ENCODE data around the gene TMEM190. TPM values are rescaled to one million over a fixed set of nuclear protein-coding genes. Genes with fewer than 3 reads are reported as not detected.

TMEM190 gene
- total RNA-seq, 1 experiment from 2014 or later, result not detected

DNA sequence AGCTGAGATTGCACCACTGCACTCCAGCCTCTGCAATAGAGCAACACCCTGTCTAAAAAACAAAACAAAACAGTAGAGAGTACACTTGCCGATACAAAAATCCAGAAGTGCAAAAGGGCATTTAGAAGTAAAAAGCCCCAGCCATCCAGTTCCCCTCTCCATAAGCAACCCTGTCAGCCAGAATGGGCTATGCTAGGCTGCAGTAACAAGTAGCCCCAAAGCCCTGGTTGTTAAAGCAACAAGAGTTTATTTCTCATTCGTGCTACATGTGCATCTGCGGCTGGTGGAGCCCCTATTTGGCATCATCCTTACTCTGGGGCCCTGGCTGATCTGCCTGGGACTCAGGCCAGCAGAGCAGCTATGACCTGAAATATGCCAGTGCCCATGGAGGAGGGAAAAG lies 47.9 kb downstream of the TMEM190 start:
- intact Hi-C loops (cut with micrococcal nuclease; ENCODE audit: unreplicated experiment), result no loop called here
- POLR2A ChIA-PET (ENCODE audit: low non-redundant PET), result no interaction called here
- Histone ChIP-seq H3K4me1 (ENCODE audit: insufficient read depth, low read length, poor library complexity, severe bottlenecking) (no peaks in the 10 kb centered on the region), H3K27me3 (replicated peaks; ENCODE audit: insufficient read depth, low read depth, low read length, poor library complexity) (no peaks in the 10 kb centered on the region), H3K9me3 (ENCODE audit: low read depth, low read length, poor library complexity, severe bottlenecking) (no peaks in the 10 kb centered on the region), H3K36me3 (ENCODE audit: insufficient read depth, low read length, poor library complexity, severe bottlenecking) (no peaks in the 10 kb centered on the region), H3K27ac (ENCODE audit: low read depth, low read length, poor library complexity, severe bottlenecking) (no peak overlapping the region), H3K4me3 (ENCODE audit: low read depth, low read length, poor library complexity, severe bottlenecking) (no peak overlapping the region)
- DNase-seq (ENCODE audit: low spot score), result no peak
- CTCF ChIA-PET, result no interaction called here
- no TSS peak for BruUV-seq (replicated peaks)
- TF ChIP-seq, protein P1, sequence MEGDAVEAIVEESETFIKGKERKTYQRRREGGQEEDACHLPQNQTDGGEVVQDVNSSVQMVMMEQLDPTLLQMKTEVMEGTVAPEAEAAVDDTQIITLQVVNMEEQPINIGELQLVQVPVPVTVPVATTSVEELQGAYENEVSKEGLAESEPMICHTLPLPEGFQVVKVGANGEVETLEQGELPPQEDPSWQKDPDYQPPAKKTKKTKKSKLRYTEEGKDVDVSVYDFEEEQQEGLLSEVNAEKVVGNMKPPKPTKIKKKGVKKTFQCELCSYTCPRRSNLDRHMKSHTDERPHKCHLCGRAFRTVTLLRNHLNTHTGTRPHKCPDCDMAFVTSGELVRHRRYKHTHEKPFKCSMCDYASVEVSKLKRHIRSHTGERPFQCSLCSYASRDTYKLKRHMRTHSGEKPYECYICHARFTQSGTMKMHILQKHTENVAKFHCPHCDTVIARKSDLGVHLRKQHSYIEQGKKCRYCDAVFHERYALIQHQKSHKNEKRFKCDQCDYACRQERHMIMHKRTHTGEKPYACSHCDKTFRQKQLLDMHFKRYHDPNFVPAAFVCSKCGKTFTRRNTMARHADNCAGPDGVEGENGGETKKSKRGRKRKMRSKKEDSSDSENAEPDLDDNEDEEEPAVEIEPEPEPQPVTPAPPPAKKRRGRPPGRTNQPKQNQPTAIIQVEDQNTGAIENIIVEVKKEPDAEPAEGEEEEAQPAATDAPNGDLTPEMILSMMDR (conservative IDR thresholded peaks at IDR 0.05; ENCODE audit: low read depth, low read length), result no peak
- TF ChIP-seq EZH2 (IDR thresholded peaks at IDR 0.05; ENCODE audit: borderline replicate concordance, low read depth, low read length, poor library complexity, severe bottlenecking), result no peak

DNA sequence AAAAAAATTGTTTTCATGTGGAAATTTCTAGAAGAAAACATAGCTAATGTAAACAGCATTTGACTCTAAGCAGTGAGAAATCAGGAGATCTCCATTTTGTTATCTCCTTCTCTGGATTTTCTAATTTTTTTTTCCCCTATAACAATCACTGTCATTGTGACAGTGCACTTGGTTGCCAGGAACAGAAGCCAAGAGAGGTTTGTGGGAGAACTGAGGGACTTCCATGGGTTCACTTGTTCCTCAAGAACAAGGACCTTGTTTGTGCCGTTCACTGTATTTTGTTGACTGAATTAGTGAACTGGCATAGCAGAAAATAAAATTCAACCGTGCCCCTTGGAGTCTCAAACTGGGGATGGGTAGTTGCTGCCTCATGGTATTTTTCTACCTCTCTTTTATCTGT lies 49.4 kb downstream of the TMEM190 start:
- DNase-seq (ENCODE audit: low spot score), result no peak
- no peaks in the 10 kb centered on the region for H3K36me3 ChIP-seq (ENCODE audit: insufficient read depth, low read length, poor library complexity, severe bottlenecking)
- CTCF ChIA-PET, result no interaction called here
- H3K27me3 ChIP-seq (replicated peaks; ENCODE audit: insufficient read depth, low read depth, low read length, poor library complexity), result no peaks in the 10 kb centered on the region
- TF ChIP-seq, protein P1 (conservative IDR thresholded peaks at IDR 0.05; ENCODE audit: low read depth, low read length), result no peak
- no peak for TF ChIP-seq EZH2 (IDR thresholded peaks at IDR 0.05; ENCODE audit: borderline replicate concordance, low read depth, low read length, poor library complexity, severe bottlenecking)
- intact Hi-C loops (cut with micrococcal nuclease; ENCODE audit: unreplicated experiment), result no loop called here
- H3K27ac ChIP-seq (ENCODE audit: low read depth, low read length, poor library complexity, severe bottlenecking), result no peak overlapping the region
- H3K4me3 ChIP-seq (ENCODE audit: low read depth, low read length, poor library complexity, severe bottlenecking), result no peak overlapping the region
- no TSS peak for BruUV-seq (replicated peaks)
- POLR2A ChIA-PET (ENCODE audit: low non-redundant PET), result no interaction called here
- no peaks in the 10 kb centered on the region for H3K9me3 ChIP-seq (ENCODE audit: low read depth, low read length, poor library complexity, severe bottlenecking)
- H3K4me1 ChIP-seq (ENCODE audit: insufficient read depth, low read length, poor library complexity, severe bottlenecking), result no peaks in the 10 kb centered on the region

Other genes starting within 250 kb of the TMEM190 start
- gene TNNT1, start 227.6 kb upstream of the TMEM190 start, total RNA-seq (2021), result 37.6 and 54.3 TPM in 2 replicates
- 12.8 and 16.5 TPM in 2 replicates for gene TNNI3, start 219.1 kb upstream of the TMEM190 start, total RNA-seq (2021)
- gene DNAAF3, start 210.2 kb upstream of the TMEM190 start, total RNA-seq (2021), result 4.2 and 9.1 TPM in 2 replicates
- 0.28 TPM in 1 of 2 replicates, not detected in the other for gene SYT5, start 196.5 kb upstream of the TMEM190 start, total RNA-seq (2021)
- gene PTPRH, start 167.3 kb upstream of the TMEM190 start, total RNA-seq (2021), result 0.17 and 0.55 TPM in 2 replicates
- gene TMEM86B, start 148.1 kb upstream of the TMEM190 start, total RNA-seq (2021), result 4.8 and 6.1 TPM in 2 replicates
- gene PPP6R1, start 117.8 kb upstream of the TMEM190 start, total RNA-seq (2021), result 103 and 108 TPM in 2 replicates
- gene HSPBP1, start 96.7 kb upstream of the TMEM190 start, total RNA-seq (2021), result 80.3 and 83.4 TPM in 2 replicates
- gene BRSK1, start 92.8 kb upstream of the TMEM190 start, total RNA-seq (2021), result 30.5 and 36.8 TPM in 2 replicates
- gene TMEM150B, start 51.5 kb upstream of the TMEM190 start, total RNA-seq (2021), result not detected in 2 replicates
- gene KMT5C, start 37.0 kb upstream of the TMEM190 start, total RNA-seq (2021), result 19.7 and 24.1 TPM in 2 replicates
- gene COX6B2, start 22.1 kb upstream of the TMEM190 start, total RNA-seq (2021), result 0.48 TPM in 1 of 2 replicates, not detected in the other
- gene GARIN5B, start 13.6 kb upstream of the TMEM190 start, total RNA-seq (2021), result not detected in 2 replicates
- gene IL11, start 6.4 kb upstream of the TMEM190 start, total RNA-seq (2021), result 0.42 and 0.47 TPM in 2 replicates
- 0.42 and 0.69 TPM in 2 replicates for gene TMEM238, start 7.5 kb downstream of the TMEM190 start, total RNA-seq (2021)
- gene RPL28, start 9.1 kb downstream of the TMEM190 start, total RNA-seq (2021), result 1,355 and 1,380 TPM in 2 replicates
- 509 and 587 TPM in 2 replicates for gene UBE2S, start 31.0 kb downstream of the TMEM190 start, total RNA-seq (2021)
- gene SHISA7, start 66.5 kb downstream of the TMEM190 start, total RNA-seq (2021), result 0.21 and 0.26 TPM in 2 replicates
- 33.2 and 40.6 TPM in 2 replicates for gene ISOC2, start 84.8 kb downstream of the TMEM190 start, total RNA-seq (2021)
- gene C19orf85, start 87.9 kb downstream of the TMEM190 start, total RNA-seq (2021), result not detected in 2 replicates
- 11.9 and 16.7 TPM in 2 replicates for gene ZNF628, start 99.8 kb downstream of the TMEM190 start, total RNA-seq (2021)
- gene NAT14, start 108.4 kb downstream of the TMEM190 start, total RNA-seq (2021), result 55.1 and 66.0 TPM in 2 replicates
- 1.4 and 2.2 TPM in 2 replicates for gene SSC5D, start 111.6 kb downstream of the TMEM190 start, total RNA-seq (2021)
- not detected in 2 replicates for gene SBK2, start 160.3 kb downstream of the TMEM190 start, total RNA-seq (2021)
- gene SBK3, start 168.7 kb downstream of the TMEM190 start, total RNA-seq (2021), result not detected in 2 replicates
- gene ZNF579, start 204.0 kb downstream of the TMEM190 start, total RNA-seq (2021), result 27.4 and 27.5 TPM in 2 replicates
- 27.8 and 29.3 TPM in 2 replicates for gene FIZ1, start 222.7 kb downstream of the TMEM190 start, total RNA-seq (2021)
- gene ZNF524, start 223.5 kb downstream of the TMEM190 start, total RNA-seq (2021), result 6.3 and 7.5 TPM in 2 replicates
- gene ZNF865, start 228.8 kb downstream of the TMEM190 start, total RNA-seq (2021), result 16.1 and 17.1 TPM in 2 replicates
- gene ZNF784, start 247.7 kb downstream of the TMEM190 start, total RNA-seq (2021), result 6.8 and 7.1 TPM in 2 replicates

All from A673 (cell line).